Stomach smooth muscle (tissue), 2 donors: Measurements from ENCODE around the gene ZDHHC16.
A peak's percentile ranks its signal among the peaks of the same experiment; 100 is the strongest.
"Not testable (repeated sequence)": the region's sequence is repeated elsewhere in the genome, so short reads cannot be mapped to it uniquely, and the experiment has no call there.

ENCODE experiments used
- H3K27ac ChIP-seq: one replicate; pipeline ENCODE4 v1.7.0; 2013; ENCODE audit warnings: mild to moderate bottlenecking, low read length, inconsistent platforms
- H3K27me3 ChIP-seq, 2 donors: one replicate each; pipeline ENCODE4 v1.7.0; 2013; ENCODE audit warnings: low read length in 2 of 2; ENCODE audit not compliant: insufficient read depth in 2 of 2, control insufficient read depth in 1 of 2
- H3K36me3 ChIP-seq, 2 donors: one replicate each; pipeline ENCODE4 v1.7.0; 2013; ENCODE audit warnings: low read length in 2 of 2; ENCODE audit not compliant: control insufficient read depth in 2 of 2, insufficient read depth in 2 of 2
- H3K4me1 ChIP-seq: one replicate; pipeline ENCODE4 v1.7.0; 2013; ENCODE audit warnings: low read length; ENCODE audit not compliant: control insufficient read depth, insufficient read depth
- H3K4me3 ChIP-seq, 2 donors: one replicate each; pipeline ENCODE4 v1.7.0; 2013; ENCODE audit warnings: low read length in 2 of 2
- H3K9ac ChIP-seq, 2 donors: one replicate each; pipeline ENCODE4 v1.7.0; 2013; ENCODE audit warnings: low read length in 2 of 2, mild to moderate bottlenecking in 1 of 2
- H3K9me3 ChIP-seq, 2 donors: one replicate each; pipeline ENCODE4 v1.7.0; 2013; ENCODE audit warnings: low read length in 2 of 2; ENCODE audit not compliant: control insufficient read depth in 2 of 2
- donor health status: healthy.
- donor health status: Pancreatic carcinoma.

The ZDHHC16 gene

GRCh38 chr10:97459111-97459510 is 13.1 kb downstream of the ZDHHC16 start:
- H3K27ac ChIP-seq, result no peak overlapping the region
- H3K9ac ChIP-seq, result no peak overlapping the region

GRCh38 chr10:97459933-97460332 is 14.0 kb downstream of the ZDHHC16 start:
- Histone ChIP-seq H3K27me3 (no peaks in the 10 kb centered on the region), H3K9ac (no peak overlapping the region), H3K27ac (no peak overlapping the region), H3K9me3 (no peaks in the 10 kb centered on the region), H3K4me3 (no peak overlapping the region), H3K36me3 (peaks cover 60 to 76% of the 10 kb centered on the region in 2 donors), H3K4me1 (peaks cover 4% of the 10 kb centered on the region)

More at GRCh38 chr10:97459111-97459510, 13.1 kb downstream of the ZDHHC16 start:
- H3K9me3 ChIP-seq, result no peaks in the 10 kb centered on the region
- H3K27me3 ChIP-seq, result no peaks in the 10 kb centered on the region
- H3K4me3 ChIP-seq, result no peak overlapping the region
- H3K4me1 ChIP-seq, result peaks cover 10% of the 10 kb centered on the region
- H3K36me3 ChIP-seq, result peaks cover 58 to 70% of the 10 kb centered on the region in 2 donors

GRCh38 chr10:97462309-97462708 is 16.3 kb downstream of the ZDHHC16 start:
- Histone ChIP-seq H3K9ac (no peak overlapping the region), H3K27ac (no peak overlapping the region), H3K9me3 (no peaks in the 10 kb centered on the region), H3K36me3 (peaks cover 63 to 82% of the 10 kb centered on the region in 2 donors), H3K4me3 (no peak overlapping the region), H3K4me1 (peaks cover 4% of the 10 kb centered on the region), H3K27me3 (no peaks in the 10 kb centered on the region)

- Histone ChIP-seq H3K36me3 (peaks cover 63 to 88% of the 10 kb centered on the region in 2 donors), H3K27ac (no peak overlapping the region), H3K4me1 (peaks cover 4% of the 10 kb centered on the region), H3K27me3 (no peaks in the 10 kb centered on the region), H3K9me3 (no peaks in the 10 kb centered on the region), H3K9ac (no peak overlapping the region), H3K4me3 (no peak overlapping the region)
Observed at GRCh38 chr10:97463363-97464132, 17.6 kb downstream of the ZDHHC16 start.

GRCh38 chr10:97464226-97464625 is 18.3 kb downstream of the ZDHHC16 start:
- H3K36me3 ChIP-seq, result peaks cover 63 to 88% of the 10 kb centered on the region in 2 donors
- no peak overlapping the region for H3K9ac ChIP-seq

GRCh38 chr10:97465982-97466381 is 20.0 kb downstream of the ZDHHC16 start:
- H3K27ac ChIP-seq, result peak overlapping the region; percentile 13
- peaks cover 4% of the 10 kb centered on the region for H3K4me1 ChIP-seq
- no peak overlapping the region for H3K4me3 ChIP-seq
- no peaks in the 10 kb centered on the region for H3K9me3 ChIP-seq
- no peak overlapping the region for H3K9ac ChIP-seq
- peaks cover 69 to 90% of the 10 kb centered on the region in 2 donors for H3K36me3 ChIP-seq
- no peaks in the 10 kb centered on the region for H3K27me3 ChIP-seq

More at GRCh38 chr10:97464226-97464625, 18.3 kb downstream of the ZDHHC16 start:
- Histone ChIP-seq H3K4me3 (no peak overlapping the region), H3K4me1 (peaks cover 4% of the 10 kb centered on the region), H3K27me3 (no peaks in the 10 kb centered on the region), H3K27ac (no peak overlapping the region), H3K9me3 (no peaks in the 10 kb centered on the region)

- no peaks in the 10 kb centered on the region for H3K27me3 ChIP-seq
- no peak overlapping the region for H3K27ac ChIP-seq
- H3K36me3 ChIP-seq, result peaks cover 64 to 85% of the 10 kb centered on the region in 2 donors
- no peak overlapping the region for H3K4me3 ChIP-seq
- H3K4me1 ChIP-seq, result no peaks in the 10 kb centered on the region
- no peaks in the 10 kb centered on the region for H3K9me3 ChIP-seq
- no peak overlapping the region for H3K9ac ChIP-seq
Observed at GRCh38 chr10:97466755-97467154, 20.8 kb downstream of the ZDHHC16 start.

GRCh38 chr10:97468162-97468561 is 22.2 kb downstream of the ZDHHC16 start:
- Histone ChIP-seq H3K9ac (no peak overlapping the region), H3K9me3 (no peaks in the 10 kb centered on the region), H3K4me1 (no peaks in the 10 kb centered on the region), H3K27ac (no peak overlapping the region), H3K36me3 (peaks cover 56 to 79% of the 10 kb centered on the region in 2 donors), H3K4me3 (no peak overlapping the region), H3K27me3 (no peaks in the 10 kb centered on the region)

GRCh38 chr10:97468781-97469180 is 22.8 kb downstream of the ZDHHC16 start:
- not testable (repeated sequence) for H3K27ac ChIP-seq, H3K27me3 ChIP-seq, H3K4me3 ChIP-seq, H3K4me1 ChIP-seq, H3K9me3 ChIP-seq
- Histone ChIP-seq H3K9ac (peak overlapping the region in 1 of 2 donors; percentile 36), H3K36me3 (peaks cover 61 to 75% of the 10 kb centered on the region in 2 donors)

- Histone ChIP-seq H3K27ac (no peak overlapping the region), H3K4me1 (peaks cover 4% of the 10 kb centered on the region), H3K9ac (no peak overlapping the region), H3K36me3 (peaks cover 65% of the 10 kb centered on the region in 2 donors), H3K9me3 (no peaks in the 10 kb centered on the region), H3K4me3 (no peak overlapping the region), H3K27me3 (no peaks in the 10 kb centered on the region)
Observed at GRCh38 chr10:97474918-97475317, 28.9 kb downstream of the ZDHHC16 start.

- Histone ChIP-seq H3K9ac (no peak overlapping the region), H3K27ac (no peak overlapping the region), H3K36me3 (peaks cover 56 to 65% of the 10 kb centered on the region in 2 donors), H3K4me3 (no peak overlapping the region), H3K9me3 (no peaks in the 10 kb centered on the region), H3K4me1 (peaks cover 4% of the 10 kb centered on the region), H3K27me3 (no peaks in the 10 kb centered on the region)
Observed at GRCh38 chr10:97475936-97476594, 30.1 kb downstream of the ZDHHC16 start.
